ENCODE data around the gene AICDA. TPM values are rescaled to one million over a fixed set of nuclear protein-coding genes. Genes with fewer than 3 reads are reported as not detected.
"Not testable (repeated sequence)": the region's sequence is repeated elsewhere in the genome, so short reads cannot be mapped to it uniquely, and the experiment has no call there.

Gene AICDA
- total RNA-seq, 2 experiments from 2014 or later, result not detected

DNA sequence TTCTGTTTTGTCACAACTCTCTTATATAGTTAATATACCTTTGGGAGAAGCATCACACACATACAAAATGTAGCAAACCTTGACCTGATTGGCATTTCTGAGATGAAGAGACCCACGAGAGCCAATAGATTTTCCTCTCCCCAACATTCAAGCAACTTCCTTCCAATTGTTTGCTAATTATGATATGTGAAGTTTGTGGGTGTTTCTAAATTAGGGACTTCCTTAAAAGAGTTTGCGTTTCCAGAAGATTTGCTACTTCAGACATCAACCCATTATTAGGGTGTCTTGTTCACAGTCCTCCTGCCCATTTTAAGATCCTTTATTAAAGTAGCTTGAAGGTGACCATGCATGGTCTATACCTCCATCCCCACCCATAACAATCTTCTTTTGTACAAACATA, 9.4 kb downstream of the AICDA start:
- H3K4me1 Mint-ChIP-seq, result no peaks in the 10 kb centered on the region
- ChIA-PET POLR2A (no interaction called here), CTCF (no interaction called here)
- no peaks in the 10 kb centered on the region for H3K36me3 Mint-ChIP-seq (ENCODE audit: low read depth)
- H3K27ac Mint-ChIP-seq, result no peak overlapping the region
- no peak overlapping the region for H3K4me3 Mint-ChIP-seq
- no peaks in the 10 kb centered on the region for H3K9me3 Mint-ChIP-seq
- no peak for DNase-seq
- H3K27me3 Mint-ChIP-seq, result peaks cover 36% of the 10 kb centered on the region

DNA sequence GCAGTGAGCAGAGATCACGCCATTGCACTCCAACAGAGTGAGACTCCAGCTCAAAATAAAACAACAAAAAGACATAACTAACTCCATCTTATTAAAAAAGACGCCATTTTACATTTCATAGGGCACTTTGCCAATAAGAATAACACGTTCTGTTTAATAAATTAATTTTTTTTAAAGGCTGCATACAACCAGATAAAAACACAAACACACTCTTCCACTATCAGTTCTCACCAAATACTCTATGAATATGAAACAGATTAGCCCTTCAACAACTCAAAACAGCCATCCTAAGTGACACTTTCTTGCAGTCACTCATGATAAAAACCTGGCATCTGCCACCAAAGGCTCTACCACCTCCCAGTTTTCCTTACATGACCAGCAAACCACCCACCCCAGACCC, 16.1 kb downstream of the AICDA start:
- ChIA-PET POLR2A (no interaction called here), CTCF (interaction anchor here (0.6 kb wide), 1 partner anchor 112 kb away, joined by 6 read pairs; no protein-coding TSS in a partner anchor)
- Mint-ChIP-seq H3K27me3 (peaks cover 20% of the 10 kb centered on the region), H3K36me3 (ENCODE audit: low read depth) (no peaks in the 10 kb centered on the region), H3K9me3 (no peaks in the 10 kb centered on the region), H3K27ac (no peak overlapping the region), H3K4me1 (no peaks in the 10 kb centered on the region), H3K4me3 (no peak overlapping the region)
- no peak for DNase-seq

- DNase-seq, result no peak
- Mint-ChIP-seq H3K36me3 (ENCODE audit: low read depth) (no peaks in the 10 kb centered on the region), H3K4me3 (no peak overlapping the region), H3K4me1 (no peaks in the 10 kb centered on the region), H3K27me3 (peaks cover 14% of the 10 kb centered on the region), H3K9me3 (no peaks in the 10 kb centered on the region), H3K27ac (no peak overlapping the region)
- POLR2A ChIA-PET, result no interaction called here
- CTCF ChIA-PET, result no interaction called here
Observed at GRCh38 chr12:8594072-8594471, 18.6 kb downstream of the AICDA start.

GRCh38 chr12:8593246-8593645, 19.4 kb downstream of the AICDA start:
- Mint-ChIP-seq H3K27me3 (peaks cover 17% of the 10 kb centered on the region), H3K9me3 (no peaks in the 10 kb centered on the region), H3K4me3 (no peak overlapping the region), H3K27ac (no peak overlapping the region), H3K36me3 (ENCODE audit: low read depth) (no peaks in the 10 kb centered on the region), H3K4me1 (no peaks in the 10 kb centered on the region)
- ChIA-PET POLR2A (no interaction called here), CTCF (no interaction called here)
- DNase-seq, result no peak

DNA sequence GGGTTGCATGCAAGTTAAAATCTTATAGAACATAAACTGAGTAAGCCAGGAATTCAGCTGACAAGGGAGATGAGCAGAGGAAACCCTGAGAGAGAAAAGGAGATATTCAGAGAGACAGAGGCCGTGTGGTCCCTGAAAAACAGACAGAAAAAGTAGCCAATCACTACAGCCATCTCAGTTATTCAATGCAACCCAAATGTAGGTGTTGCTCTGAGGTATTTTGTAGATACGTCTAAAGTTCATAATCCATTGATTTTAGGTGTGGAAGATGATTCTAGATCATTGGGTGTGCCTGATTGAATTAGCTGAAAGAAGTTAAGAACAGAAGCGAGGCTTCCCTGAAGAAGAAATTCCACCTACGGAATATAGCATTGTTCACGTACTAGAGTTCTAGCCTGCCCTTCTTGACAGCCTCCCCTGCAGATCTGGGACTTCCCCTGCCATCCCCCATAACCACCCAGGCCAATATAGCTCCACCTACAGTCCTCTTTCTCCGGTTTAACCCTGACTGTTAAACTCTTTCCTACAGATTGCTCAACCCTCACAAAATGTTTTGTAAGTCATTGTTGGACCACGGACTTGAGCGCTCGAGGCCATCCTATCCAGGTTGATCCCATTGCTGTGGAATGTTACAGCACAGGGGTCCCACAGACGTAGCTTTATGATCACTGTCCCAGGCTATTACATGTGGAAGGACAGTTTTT, 21.7 kb downstream of the AICDA start:
- no peak for DNase-seq
- ChIA-PET POLR2A (no interaction called here), CTCF (no interaction called here)
- Mint-ChIP-seq H3K9me3 (no peaks in the 10 kb centered on the region), H3K27ac (no peak overlapping the region), H3K27me3 (peaks cover 10% of the 10 kb centered on the region), H3K4me1 (no peaks in the 10 kb centered on the region), H3K4me3 (no peak overlapping the region), H3K36me3 (ENCODE audit: low read depth) (no peaks in the 10 kb centered on the region)

DNA sequence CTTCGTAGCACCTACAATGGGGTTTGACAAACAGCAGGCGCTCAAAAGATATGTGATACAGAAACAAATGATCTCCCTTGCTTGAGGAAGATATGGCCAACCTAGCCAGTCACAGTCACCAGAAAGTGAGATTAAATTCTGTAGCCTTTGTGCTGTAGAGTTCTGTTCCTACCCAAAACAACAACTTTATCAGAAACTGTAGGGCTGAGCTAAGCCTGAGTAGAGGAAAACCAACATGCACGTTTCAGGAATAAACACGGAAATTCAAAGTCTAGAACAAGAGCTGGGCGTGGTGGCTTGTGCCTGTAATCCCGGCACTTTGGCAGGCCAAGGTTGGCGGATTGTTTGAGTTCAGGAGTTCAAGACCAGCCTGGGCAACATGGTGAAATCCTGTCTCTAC, 23.0 kb downstream of the AICDA start:
- no peak overlapping the region for H3K27ac Mint-ChIP-seq
- H3K4me3 Mint-ChIP-seq, result no peak overlapping the region
- H3K27me3 Mint-ChIP-seq, result peaks cover 9% of the 10 kb centered on the region
- no peak for DNase-seq
- H3K4me1 Mint-ChIP-seq, result no peaks in the 10 kb centered on the region
- CTCF ChIA-PET, result interaction anchor here (0.7 kb wide), 1 partner anchor 9 kb away, joined by 3 read pairs; no protein-coding TSS in a partner anchor
- H3K36me3 Mint-ChIP-seq (ENCODE audit: low read depth), result no peaks in the 10 kb centered on the region
- no peaks in the 10 kb centered on the region for H3K9me3 Mint-ChIP-seq
- POLR2A ChIA-PET, result no interaction called here

GRCh38 chr12:8584478-8584877, 28.2 kb downstream of the AICDA start:
- H3K4me1 Mint-ChIP-seq; H3K4me3 Mint-ChIP-seq; H3K36me3 Mint-ChIP-seq (ENCODE audit: low read depth); H3K27ac Mint-ChIP-seq; POLR2A ChIA-PET; H3K9me3 Mint-ChIP-seq; CTCF ChIA-PET; DNase-seq; H3K27me3 Mint-ChIP-seq: not testable (repeated sequence)

- ChIA-PET CTCF (no interaction called here), POLR2A (no interaction called here)
- Mint-ChIP-seq H3K4me1 (no peaks in the 10 kb centered on the region), H3K27me3 (peaks cover 5% of the 10 kb centered on the region), H3K4me3 (no peak overlapping the region), H3K9me3 (no peaks in the 10 kb centered on the region), H3K36me3 (ENCODE audit: low read depth) (no peaks in the 10 kb centered on the region), H3K27ac (no peak overlapping the region)
- DNase-seq, result no peak
Observed at GRCh38 chr12:8584004-8584403, 28.7 kb downstream of the AICDA start.

DNA sequence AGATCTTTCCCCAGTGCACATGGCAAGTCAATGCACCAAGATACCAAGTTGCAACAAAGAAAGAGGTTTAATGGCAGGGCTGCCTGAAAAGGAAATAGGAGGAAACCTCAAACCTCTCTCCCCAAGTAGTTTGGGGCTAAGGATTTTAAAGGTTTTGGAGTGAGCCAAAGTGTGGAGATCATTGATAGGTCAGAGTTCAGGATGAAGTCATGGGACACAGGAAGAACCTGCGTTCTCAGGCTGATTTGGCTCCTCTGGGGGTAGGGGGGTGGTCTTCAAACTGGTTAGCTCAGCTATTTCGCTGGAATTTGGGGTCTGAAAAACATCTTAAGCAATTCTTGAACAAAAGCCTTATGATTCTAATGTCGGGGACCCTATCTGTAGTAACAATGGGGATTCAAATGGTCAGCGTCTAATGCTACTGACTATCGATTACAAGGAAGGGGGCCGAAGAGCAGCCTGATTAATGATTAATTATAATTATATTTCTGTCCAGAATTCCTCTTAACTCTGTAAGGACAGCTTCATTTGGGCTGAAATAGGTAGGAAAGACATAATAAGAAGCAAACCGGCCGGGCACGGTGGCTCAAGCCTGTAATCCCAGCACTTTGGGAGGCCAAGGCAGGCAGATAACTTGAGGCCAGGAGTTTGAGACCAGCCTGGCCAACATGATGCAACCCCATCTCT, 31.4 kb downstream of the AICDA start:
- Mint-ChIP-seq H3K9me3 (no peaks in the 10 kb centered on the region), H3K4me3 (no peak overlapping the region), H3K27me3 (peaks cover 3% of the 10 kb centered on the region), H3K27ac (no peak overlapping the region), H3K4me1 (no peaks in the 10 kb centered on the region), H3K36me3 (ENCODE audit: low read depth) (no peaks in the 10 kb centered on the region)
- ChIA-PET CTCF (no interaction called here), POLR2A (no interaction called here)
- DNase-seq, result no peak

DNA sequence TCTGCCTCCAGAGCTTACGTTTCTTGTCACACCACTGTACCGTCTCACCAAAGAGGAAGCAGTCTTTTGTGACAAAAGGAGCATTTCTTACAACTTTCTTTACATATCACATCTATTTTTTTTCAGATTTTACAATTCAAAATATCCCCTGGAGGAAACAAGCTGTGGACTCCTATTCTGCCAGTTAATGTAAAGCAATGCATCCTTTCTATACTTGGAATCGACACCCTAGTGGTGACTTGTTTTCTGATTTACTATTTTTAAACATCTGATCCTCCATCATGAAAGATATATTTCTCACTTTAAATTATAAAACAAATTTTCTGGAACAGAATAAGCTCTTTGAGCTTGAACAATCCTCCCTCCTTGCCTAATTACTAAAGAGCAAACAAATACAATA, 34.8 kb downstream of the AICDA start:
- Mint-ChIP-seq H3K27ac (no peak overlapping the region), H3K27me3 (peaks cover 7% of the 10 kb centered on the region), H3K36me3 (ENCODE audit: low read depth) (no peaks in the 10 kb centered on the region), H3K9me3 (no peaks in the 10 kb centered on the region), H3K4me1 (peaks cover 3% of the 10 kb centered on the region), H3K4me3 (no peak overlapping the region)
- CTCF ChIA-PET, result no interaction called here
- no peak for DNase-seq
- POLR2A ChIA-PET, result interaction anchor here (0.6 kb wide), 1 partner anchor 29 kb away, joined by 3 read pairs; no protein-coding TSS in a partner anchor

DNA sequence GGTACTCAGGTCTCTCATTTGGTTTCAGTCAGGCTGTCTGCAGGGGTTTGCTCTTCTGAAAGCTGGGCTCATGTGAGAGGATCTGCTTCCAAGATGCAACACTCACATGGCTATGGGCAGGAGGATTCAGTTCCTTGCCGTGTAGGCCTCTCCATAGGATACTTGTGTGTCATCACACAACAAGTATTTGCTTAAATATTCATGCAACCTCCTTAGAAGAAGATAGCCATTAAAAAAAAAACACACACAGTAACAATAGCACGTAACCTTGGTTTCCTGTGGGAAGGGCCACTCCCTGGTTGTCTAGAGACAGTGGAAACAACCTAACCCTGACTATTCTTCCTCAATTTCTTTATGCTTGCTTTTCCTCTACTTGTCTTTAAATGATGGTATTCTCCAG, 40.2 kb downstream of the AICDA start:
- DNase-seq, result no peak
- Mint-ChIP-seq H3K4me1 (peaks cover 13% of the 10 kb centered on the region), H3K27ac (peak overlapping the region; percentile 39), H3K4me3 (no peak overlapping the region), H3K36me3 (ENCODE audit: low read depth) (no peaks in the 10 kb centered on the region), H3K9me3 (no peaks in the 10 kb centered on the region), H3K27me3 (peaks cover 7% of the 10 kb centered on the region)
- CTCF ChIA-PET, result interaction anchor here (0.6 kb wide), 1 partner anchor 199 kb away, joined by 4 read pairs; no protein-coding TSS in a partner anchor
- POLR2A ChIA-PET, result no interaction called here

DNA sequence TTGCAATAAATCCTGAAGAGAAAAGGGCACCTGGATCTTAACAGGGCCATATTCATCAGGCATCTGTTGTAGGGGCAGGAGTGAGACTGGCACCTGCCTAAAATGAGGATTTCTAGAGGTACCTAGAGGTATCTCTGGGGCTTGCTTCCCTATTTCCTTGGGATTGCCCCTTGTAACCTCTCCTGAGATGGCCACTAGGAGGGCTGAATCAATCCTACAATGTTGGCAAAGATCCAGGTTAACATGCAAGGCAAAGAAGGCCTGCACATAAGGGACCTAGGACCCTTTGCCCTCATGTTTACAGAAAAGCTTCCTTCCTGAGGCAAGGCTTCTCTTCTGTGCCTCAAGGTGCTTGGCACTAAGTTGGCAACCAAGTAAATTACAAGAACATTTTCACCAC, 46.1 kb downstream of the AICDA start:
- H3K4me1 Mint-ChIP-seq, result no peaks in the 10 kb centered on the region
- no peak overlapping the region for H3K27ac Mint-ChIP-seq
- H3K4me3 Mint-ChIP-seq, result no peak overlapping the region
- POLR2A ChIA-PET, result interaction anchor here (0.6 kb wide), 1 partner anchor 627 kb away, joined by 4 read pairs; no protein-coding TSS in a partner anchor
- peaks cover 9% of the 10 kb centered on the region for H3K27me3 Mint-ChIP-seq
- CTCF ChIA-PET, result no interaction called here
- peaks cover 2% of the 10 kb centered on the region for H3K36me3 Mint-ChIP-seq (ENCODE audit: low read depth)
- H3K9me3 Mint-ChIP-seq, result peaks cover 15% of the 10 kb centered on the region
- no peak for DNase-seq

GRCh38 chr12:8566052-8566451, 46.6 kb downstream of the AICDA start:
- H3K4me3 Mint-ChIP-seq; CTCF ChIA-PET; H3K27ac Mint-ChIP-seq; H3K4me1 Mint-ChIP-seq; DNase-seq; H3K36me3 Mint-ChIP-seq (ENCODE audit: low read depth); H3K27me3 Mint-ChIP-seq: not testable (repeated sequence)
- POLR2A ChIA-PET, result interaction anchor here (0.6 kb wide), 1 partner anchor 628 kb away, joined by 4 read pairs; no protein-coding TSS in a partner anchor
- peaks cover 16% of the 10 kb centered on the region for H3K9me3 Mint-ChIP-seq

DNA sequence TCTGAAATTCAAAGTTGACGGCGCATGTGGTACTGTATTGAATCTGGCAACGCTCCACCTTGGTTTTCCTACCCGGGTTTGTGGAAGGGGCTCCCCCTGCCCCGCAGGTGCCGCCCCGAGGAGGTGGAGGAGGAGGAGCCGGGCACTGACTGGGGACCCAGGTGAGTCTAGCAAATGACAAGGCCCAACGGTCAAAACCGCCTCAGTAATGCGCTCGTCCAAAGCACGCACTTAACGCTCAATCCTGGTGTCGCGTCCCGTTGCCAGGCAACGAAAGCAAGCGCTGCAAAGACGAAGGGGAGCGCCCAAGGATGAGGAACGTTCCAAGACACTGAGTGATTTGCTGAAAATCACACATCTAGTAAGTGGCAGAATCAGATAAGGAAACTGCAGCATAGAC, 48.0 kb downstream of the AICDA start:
- H3K36me3 Mint-ChIP-seq (ENCODE audit: low read depth), result peaks cover 2% of the 10 kb centered on the region
- H3K4me3 Mint-ChIP-seq, result no peak overlapping the region
- ChIA-PET CTCF (no interaction called here), POLR2A (no interaction called here)
- H3K27ac Mint-ChIP-seq, result no peak overlapping the region
- H3K4me1 Mint-ChIP-seq, result no peaks in the 10 kb centered on the region
- DNase-seq, result no peak
- peaks cover 10% of the 10 kb centered on the region for H3K27me3 Mint-ChIP-seq
- peaks cover 16% of the 10 kb centered on the region for H3K9me3 Mint-ChIP-seq

Measured in activated CD4-positive, alpha-beta T cell treated with anti-CD3 and anti-CD28 coated beads, Interleukin-2, amount 10 ng/mL, durations not matched to agents 7 days and 5 days (primary cell).